Embryonic facial prominence (tissue), 1 donor: ENCODE data around the gene LRIG3.
"Not testable (repeated sequence)": the region's sequence is repeated elsewhere in the genome, so short reads cannot be mapped to it uniquely, and the experiment has no call there.

Experiments used
- DNase-seq: peaks from one replicate; pipeline ENCODE4 v3.0.0-alpha.2; 2016; ENCODE audit errors: extremely low spot score

LRIG3 gene, protein sequence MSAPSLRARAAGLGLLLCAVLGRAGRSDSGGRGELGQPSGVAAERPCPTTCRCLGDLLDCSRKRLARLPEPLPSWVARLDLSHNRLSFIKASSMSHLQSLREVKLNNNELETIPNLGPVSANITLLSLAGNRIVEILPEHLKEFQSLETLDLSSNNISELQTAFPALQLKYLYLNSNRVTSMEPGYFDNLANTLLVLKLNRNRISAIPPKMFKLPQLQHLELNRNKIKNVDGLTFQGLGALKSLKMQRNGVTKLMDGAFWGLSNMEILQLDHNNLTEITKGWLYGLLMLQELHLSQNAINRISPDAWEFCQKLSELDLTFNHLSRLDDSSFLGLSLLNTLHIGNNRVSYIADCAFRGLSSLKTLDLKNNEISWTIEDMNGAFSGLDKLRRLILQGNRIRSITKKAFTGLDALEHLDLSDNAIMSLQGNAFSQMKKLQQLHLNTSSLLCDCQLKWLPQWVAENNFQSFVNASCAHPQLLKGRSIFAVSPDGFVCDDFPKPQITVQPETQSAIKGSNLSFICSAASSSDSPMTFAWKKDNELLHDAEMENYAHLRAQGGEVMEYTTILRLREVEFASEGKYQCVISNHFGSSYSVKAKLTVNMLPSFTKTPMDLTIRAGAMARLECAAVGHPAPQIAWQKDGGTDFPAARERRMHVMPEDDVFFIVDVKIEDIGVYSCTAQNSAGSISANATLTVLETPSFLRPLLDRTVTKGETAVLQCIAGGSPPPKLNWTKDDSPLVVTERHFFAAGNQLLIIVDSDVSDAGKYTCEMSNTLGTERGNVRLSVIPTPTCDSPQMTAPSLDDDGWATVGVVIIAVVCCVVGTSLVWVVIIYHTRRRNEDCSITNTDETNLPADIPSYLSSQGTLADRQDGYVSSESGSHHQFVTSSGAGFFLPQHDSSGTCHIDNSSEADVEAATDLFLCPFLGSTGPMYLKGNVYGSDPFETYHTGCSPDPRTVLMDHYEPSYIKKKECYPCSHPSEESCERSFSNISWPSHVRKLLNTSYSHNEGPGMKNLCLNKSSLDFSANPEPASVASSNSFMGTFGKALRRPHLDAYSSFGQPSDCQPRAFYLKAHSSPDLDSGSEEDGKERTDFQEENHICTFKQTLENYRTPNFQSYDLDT

GRCh38 chr12:58920102-58920960 is at the start of gene LRIG3:
TSS of gene LRIG3 (minus strand) at chr12:58920504. CDS start at chr12:58920235, 269 bp downstream.
- peak; percentile 92 for DNase-seq

- no peak for DNase-seq
Observed at GRCh38 chr12:58969237-58969636, 48.9 kb upstream of the LRIG3 start.

- DNase-seq, result no peak
Observed at GRCh38 chr12:58967561-58967960, 47.3 kb upstream of the LRIG3 start.

DNA sequence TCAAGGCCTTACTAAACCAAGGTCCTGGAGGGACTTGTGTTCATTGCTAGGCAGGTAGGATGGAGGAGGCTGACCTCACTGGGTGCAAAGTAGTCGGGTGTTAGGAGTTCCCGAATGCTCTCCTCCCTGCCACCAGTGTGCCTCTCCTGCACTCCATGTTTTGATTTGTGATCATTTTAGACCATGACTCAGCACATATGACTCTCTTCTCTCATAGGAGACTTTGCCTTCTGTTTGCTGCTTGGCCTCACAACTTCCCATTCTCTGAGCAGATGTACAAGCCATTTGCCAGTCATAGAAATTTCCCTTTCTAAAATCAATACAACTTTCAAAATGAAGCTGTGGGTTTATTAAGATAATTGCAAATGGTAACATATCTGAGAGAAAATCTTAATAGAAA is 46.6 kb upstream of the LRIG3 start:
- DNase-seq, result no peak

DNA sequence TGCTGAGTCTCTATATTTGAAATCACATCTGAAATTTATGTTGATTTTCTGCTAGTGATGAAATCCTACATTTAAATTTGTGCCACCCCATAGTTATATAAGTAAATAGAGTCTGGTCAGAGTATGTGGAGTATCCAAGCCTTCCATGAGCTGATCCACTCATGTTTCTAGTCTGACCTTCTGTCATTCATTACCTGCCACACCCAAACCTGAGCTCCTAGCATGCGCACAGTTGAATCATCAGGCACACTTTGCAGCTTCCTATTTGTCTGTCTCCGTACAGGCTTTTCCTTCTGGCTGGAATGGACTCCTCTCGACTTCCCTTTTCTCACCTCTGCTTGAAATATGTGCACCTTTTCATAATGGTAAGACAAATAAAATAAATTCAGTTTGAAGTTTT is 45.3 kb upstream of the LRIG3 start:
- DNase-seq, result no peak

DNA sequence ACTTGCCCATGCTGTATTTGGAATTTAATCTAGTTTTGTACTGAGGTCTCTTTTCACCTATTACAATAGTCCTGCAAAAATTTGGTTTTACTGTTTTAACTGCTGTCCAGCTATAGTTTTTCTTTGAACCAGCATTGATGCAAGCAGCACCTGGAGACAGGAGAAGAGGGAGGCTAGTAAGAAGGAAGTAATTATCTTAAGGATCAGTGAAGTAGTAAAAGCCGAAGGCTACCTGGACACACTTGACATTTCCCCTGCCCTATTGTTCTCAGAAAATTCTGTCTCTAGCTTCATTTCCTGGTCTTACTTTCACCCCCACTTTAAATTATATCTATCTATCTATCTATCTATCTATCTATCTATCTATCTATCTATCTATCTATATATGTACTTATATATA is 43.5 kb upstream of the LRIG3 start:
- no peak for DNase-seq

GRCh38 chr12:58961906-58962305 is 41.6 kb upstream of the LRIG3 start:
- no peak for DNase-seq

DNA sequence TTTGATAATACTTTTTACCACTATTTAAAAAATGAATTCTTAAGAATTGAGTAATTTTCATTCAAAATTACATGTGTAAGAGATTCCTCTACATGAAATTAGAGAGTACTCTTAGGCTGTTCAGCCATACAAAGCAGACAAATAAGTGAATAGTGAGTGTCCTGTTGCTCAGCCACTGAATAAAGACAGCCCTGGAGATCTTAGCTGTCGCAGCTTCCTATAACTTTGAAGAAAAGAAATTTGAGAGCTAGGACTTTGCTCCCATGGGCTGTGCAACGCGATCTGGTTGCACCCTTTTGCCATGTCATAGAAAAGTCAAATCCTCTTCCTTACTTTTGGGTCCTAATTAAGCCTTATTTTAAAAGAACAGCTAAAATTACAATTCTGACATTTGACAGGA is 40.9 kb upstream of the LRIG3 start:
- no peak for DNase-seq

DNA sequence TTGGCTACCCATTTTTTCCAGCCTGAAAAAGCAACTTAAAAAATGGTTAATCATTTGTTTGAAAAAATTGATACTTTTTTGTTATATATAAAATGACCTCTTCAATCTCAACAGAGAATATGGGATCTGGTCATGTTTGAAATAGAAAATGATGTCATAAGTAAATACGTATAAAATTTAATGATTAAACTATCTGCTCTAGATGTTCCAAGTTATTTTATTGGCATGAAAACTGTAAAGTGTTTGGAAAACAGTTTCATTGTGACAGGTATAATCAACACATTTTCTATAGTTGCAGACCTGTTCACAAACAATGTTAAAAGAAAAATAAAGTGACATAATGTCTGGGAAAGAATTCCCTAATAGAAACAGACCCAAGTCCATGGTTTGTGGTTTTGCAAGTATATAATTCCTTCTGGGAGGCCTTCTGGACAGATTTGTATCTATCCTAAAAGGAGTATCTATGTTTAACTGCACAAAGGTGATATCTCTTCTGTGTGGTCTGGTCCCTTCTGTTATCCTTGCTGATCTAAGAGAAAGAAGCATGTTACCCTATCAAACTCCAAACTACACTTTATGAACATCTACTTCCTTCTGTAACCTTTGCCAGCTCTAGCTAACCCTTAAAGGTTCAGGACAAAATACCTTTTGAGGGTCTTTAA is 39.5 kb upstream of the LRIG3 start:
- DNase-seq, result no peak

DNA sequence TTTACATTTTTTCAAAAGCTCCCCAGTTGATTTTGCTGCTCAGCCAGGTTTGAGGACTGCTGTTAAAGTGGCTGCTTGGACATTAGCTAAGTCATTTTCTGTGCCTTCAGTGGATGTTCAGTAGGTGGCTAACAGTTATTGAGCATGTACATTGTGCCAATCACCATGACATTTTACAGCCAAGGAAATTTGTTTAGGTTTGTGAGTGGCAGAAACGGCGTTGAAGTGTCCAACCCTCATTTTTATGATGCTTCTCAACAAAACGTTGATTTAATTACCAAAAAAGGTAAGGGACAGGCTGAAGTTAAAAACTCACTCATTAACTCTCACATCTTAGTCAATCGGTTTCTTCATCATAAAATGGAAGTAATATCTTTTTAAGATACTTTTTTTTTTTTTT is 37.0 kb upstream of the LRIG3 start:
- no peak for DNase-seq

DNA sequence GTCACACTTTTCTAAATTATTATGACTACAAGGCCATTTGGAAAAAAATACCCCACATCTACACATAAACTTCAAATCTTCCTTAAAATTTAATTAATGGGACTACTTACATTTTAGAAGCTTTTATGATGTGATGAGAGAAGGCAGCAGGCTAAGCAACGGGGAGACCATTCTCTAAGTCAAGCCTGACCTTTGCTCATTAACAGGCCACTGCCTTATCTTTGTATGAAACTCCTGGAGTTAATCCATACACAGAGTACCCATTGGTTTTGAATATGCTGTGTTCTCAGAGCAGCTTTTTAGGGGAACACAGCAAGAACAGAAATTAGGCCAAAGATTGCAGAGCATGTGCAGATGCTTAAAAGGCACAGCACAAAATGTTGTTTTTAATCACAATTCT is 35.5 kb upstream of the LRIG3 start:
- DNase-seq, result no peak

- no peak for DNase-seq
Observed at GRCh38 chr12:58954002-58954401, 33.7 kb upstream of the LRIG3 start.

- DNase-seq, result no peak
Observed at GRCh38 chr12:58950739-58951100, 30.4 kb upstream of the LRIG3 start.

DNA sequence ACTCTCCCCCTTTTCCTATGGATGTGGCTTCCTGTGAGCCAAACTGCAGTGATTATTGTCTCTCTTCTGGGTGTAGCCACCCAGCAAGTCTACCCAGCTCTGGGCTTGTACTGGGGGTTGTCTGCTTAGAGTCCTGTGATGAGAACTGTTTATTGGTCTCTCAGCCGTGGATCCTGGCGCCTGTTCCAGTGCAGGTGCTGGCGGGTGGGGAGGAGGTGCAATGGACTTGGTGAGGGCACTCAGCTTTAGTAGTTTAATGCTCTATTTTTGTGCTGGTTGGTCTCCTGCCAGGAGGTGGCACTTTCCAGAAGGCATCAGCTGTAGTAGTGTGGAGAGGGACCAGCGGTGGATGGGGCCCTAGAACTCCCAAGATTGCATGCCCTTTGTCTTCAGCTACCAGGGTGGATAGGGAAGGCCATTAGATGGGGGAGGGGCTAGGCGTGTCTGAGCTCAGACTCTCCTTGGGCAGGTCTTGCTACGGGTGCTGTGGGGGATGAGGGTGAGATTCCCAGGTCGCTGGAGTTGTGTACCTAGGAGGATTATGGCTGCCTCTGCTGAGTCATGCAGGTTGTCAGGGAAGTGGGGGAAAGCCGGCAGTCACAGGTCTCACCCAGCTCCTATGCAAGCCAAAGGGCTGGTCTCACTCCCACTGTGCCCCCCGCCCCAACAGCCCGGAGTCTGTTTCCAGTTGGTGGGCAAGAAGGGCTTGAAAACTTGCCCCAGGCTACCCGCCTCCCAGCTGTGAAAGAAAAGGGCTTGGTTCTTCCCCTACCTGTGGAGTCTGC is 29.8 kb upstream of the LRIG3 start:
- DNase-seq, result not testable (repeated sequence)

- DNase-seq, result no peak
Observed at GRCh38 chr12:58943079-58943478, 22.8 kb upstream of the LRIG3 start.

- no peak for DNase-seq
Observed at GRCh38 chr12:58942345-58942744, 22.0 kb upstream of the LRIG3 start.

- DNase-seq, result no peak
Observed at GRCh38 chr12:58939399-58940100, 19.2 kb upstream of the LRIG3 start.

DNA sequence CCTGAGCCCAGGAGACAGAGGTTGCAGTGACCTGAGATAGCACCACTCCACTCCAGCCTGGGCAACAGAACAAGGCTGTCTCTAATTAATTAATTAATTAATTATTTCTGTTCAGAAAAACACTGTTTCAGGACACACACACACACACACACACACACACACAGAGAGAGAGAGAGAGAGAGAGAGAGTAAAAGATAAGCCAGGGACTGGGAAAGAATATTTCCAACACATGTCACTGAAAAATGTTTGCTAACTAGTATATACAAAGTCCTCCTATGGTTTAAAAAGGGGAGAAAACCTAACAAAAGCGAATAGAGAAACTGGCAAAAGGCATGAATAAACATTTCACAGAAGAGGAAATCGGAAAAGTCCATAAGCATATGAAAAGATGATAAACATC is 18.1 kb upstream of the LRIG3 start:
- DNase-seq, result no peak

DNA sequence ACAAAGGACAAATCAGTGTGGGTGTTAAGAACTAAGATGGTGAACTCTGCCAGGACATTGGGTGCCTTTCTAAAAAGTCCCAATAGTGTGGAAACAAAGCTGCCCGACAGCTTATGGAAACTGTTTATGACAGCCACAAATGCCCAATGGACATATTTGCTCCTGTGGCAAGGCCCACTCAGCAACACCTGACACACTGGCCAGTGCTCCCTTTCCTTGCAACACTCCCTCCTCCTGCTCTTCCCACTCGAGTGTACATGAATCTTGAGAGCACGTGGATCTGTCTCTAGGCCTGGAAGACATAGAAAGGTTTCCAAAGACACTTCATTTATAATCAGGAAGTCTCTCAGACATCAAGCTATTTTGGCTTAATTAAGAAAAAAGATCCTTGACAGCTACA is 14.2 kb upstream of the LRIG3 start:
- DNase-seq, result no peak
